ENCODE results near the gene PCOLCE2. TPM values are rescaled to one million over a fixed set of nuclear protein-coding genes. Genes with fewer than 3 reads are reported as not detected.
A peak's percentile ranks its signal among the peaks of the same experiment; 100 is the strongest.

Gene PCOLCE2
- total and polyA plus RNA-seq, 2 donors from 2014 or later: 1.9 to 59.0 TPM

- intact Hi-C loops (cut with DNase I): no loop called here
- DNase-seq (no peak), FAIRE-seq (no peak)
- Histone ChIP-seq H3K27ac (ENCODE audit: low read depth in 2 of 2, low read length in 2 of 2) (no peak overlapping the region), H3K4me3 (ENCODE audit: low read length in 3 of 3) (no peak overlapping the region), H3K9ac (ENCODE audit: low read length in 3 of 3) (no peak overlapping the region), H3K4me1 (ENCODE audit: control insufficient read depth in 2 of 3, insufficient read depth in 2 of 3, low read depth in 1 of 3, low read length in 3 of 3) (no peaks in the 10 kb centered on the region), H3K36me3 (ENCODE audit: control insufficient read depth in 2 of 3, insufficient read depth in 3 of 3, low read length in 3 of 3) (no peaks in the 10 kb centered on the region), H3K9me3 (ENCODE audit: control insufficient read depth in 2 of 3, insufficient read depth in 1 of 3, low read length in 3 of 3) (no peaks in the 10 kb centered on the region), H3K27me3 (ENCODE audit: control insufficient read depth, insufficient read depth, low read length) (peaks cover 9% of the 10 kb centered on the region)
- no peak for TF ChIP-seq CTCF (IDR thresholded peaks at IDR 0.05; ENCODE audit: borderline replicate concordance, extremely low read depth, insufficient read depth)
These were observed 1.7 kb upstream of the PCOLCE2 start for GRCh38 chr3:142890592-142890991.

GRCh38 chr3:142889212-142890014 lies 530 bp upstream of the PCOLCE2 start:
- FAIRE-seq: no peak
- TF ChIP-seq CTCF (IDR thresholded peaks at IDR 0.05; ENCODE audit: borderline replicate concordance, extremely low read depth, insufficient read depth): no peak
- Histone ChIP-seq H3K27me3 (ENCODE audit: control insufficient read depth, insufficient read depth, low read length) (peaks cover 9% of the 10 kb centered on the region), H3K4me1 (ENCODE audit: control insufficient read depth in 2 of 3, insufficient read depth in 2 of 3, low read depth in 1 of 3, low read length in 3 of 3) (no peaks in the 10 kb centered on the region), H3K9ac (ENCODE audit: low read length in 3 of 3) (peak overlapping the region in 1 of 3 donors; percentile 34), H3K9me3 (ENCODE audit: control insufficient read depth in 2 of 3, insufficient read depth in 1 of 3, low read length in 3 of 3) (no peaks in the 10 kb centered on the region), H3K27ac (ENCODE audit: low read depth in 2 of 2, low read length in 2 of 2) (no peak overlapping the region), H3K36me3 (ENCODE audit: control insufficient read depth in 2 of 3, insufficient read depth in 3 of 3, low read length in 3 of 3) (no peaks in the 10 kb centered on the region), H3K4me3 (ENCODE audit: low read length in 3 of 3) (peak overlapping the region; percentile 16 to 61 (median 42))
- intact Hi-C loops (cut with DNase I): no loop called here
- DNase-seq: peak in 1 of 5 donors; percentile 65

- no peak for TF ChIP-seq CTCF (IDR thresholded peaks at IDR 0.05; ENCODE audit: borderline replicate concordance, extremely low read depth, insufficient read depth)
- Histone ChIP-seq H3K4me1 (ENCODE audit: control insufficient read depth in 2 of 3, insufficient read depth in 2 of 3, low read depth in 1 of 3, low read length in 3 of 3) (no peaks in the 10 kb centered on the region), H3K4me3 (ENCODE audit: low read length in 3 of 3) (peak overlapping the region; percentile 3 to 61 (median 26)), H3K36me3 (ENCODE audit: control insufficient read depth in 2 of 3, insufficient read depth in 3 of 3, low read length in 3 of 3) (no peaks in the 10 kb centered on the region), H3K27me3 (ENCODE audit: control insufficient read depth, insufficient read depth, low read length) (peaks cover 9% of the 10 kb centered on the region), H3K9me3 (ENCODE audit: control insufficient read depth in 2 of 3, insufficient read depth in 1 of 3, low read length in 3 of 3) (no peaks in the 10 kb centered on the region), H3K9ac (ENCODE audit: low read length in 3 of 3) (no peak overlapping the region), H3K27ac (ENCODE audit: low read depth in 2 of 2, low read length in 2 of 2) (no peak overlapping the region)
- no peak for FAIRE-seq
- peak in 4 of 5 donors; percentile 46 to 62 (median 60) for DNase-seq
- intact Hi-C loops (cut with DNase I): no loop called here
These were observed 793 bp downstream of the PCOLCE2 start for GRCh38 chr3:142888099-142888480.

Measured in kidney (tissue), 14 donors.